ENCODE measurements around the gene ATP5F1A.
"Not testable (repeated sequence)": the region's sequence is repeated elsewhere in the genome, so short reads cannot be mapped to it uniquely, and the experiment has no call there.

Gene ATP5F1A

DNA sequence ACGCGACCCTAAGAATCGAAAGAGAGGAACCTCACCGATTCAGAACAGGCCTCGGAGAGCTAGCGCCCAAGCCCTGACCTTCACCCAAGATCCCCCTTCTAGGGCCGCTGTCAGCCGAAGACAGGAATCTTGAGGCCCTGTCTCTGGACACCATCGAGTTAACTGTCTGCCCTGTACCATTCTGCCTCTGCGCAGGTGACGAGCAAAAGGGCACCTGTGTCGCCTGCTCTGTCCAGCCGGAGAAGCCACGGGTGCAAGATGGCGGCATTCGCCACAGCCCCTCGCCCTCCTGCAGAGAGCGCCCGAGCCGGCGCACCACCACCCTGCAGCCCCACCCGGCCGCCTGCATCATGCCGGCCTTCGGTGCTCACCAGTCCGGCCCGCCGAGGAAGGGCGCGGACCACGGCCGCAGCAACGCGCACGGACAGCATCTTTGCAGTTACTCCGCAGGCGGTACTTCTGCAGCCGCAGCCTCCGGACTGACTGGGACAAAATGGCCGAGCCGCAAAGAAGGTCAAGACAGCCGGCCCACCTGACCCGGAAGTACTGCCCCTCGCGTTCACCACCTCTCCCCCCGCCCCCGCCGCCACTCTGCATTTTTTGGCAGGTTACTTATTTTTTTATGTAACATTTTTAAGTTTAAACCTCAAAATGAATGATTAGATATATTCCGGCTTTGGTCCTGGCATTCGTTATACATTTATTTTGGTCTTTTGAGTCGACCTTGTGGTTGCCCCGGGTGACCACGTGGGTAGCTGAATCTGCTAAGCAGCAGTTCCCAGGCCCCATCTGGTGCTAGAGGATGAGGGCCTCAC lies at the start of gene ATP5F1A:
TSS of gene ATP5F1A (minus strand) at position 496 of the 815 bp plus-strand sequence. CDS start at position 431, 65 bp downstream.
- DNase-seq (ENCODE audit: low read depth in 4 of 4, low spot score in 1 of 4) = peak; percentile 67 to 82 (median 74)

DNA sequence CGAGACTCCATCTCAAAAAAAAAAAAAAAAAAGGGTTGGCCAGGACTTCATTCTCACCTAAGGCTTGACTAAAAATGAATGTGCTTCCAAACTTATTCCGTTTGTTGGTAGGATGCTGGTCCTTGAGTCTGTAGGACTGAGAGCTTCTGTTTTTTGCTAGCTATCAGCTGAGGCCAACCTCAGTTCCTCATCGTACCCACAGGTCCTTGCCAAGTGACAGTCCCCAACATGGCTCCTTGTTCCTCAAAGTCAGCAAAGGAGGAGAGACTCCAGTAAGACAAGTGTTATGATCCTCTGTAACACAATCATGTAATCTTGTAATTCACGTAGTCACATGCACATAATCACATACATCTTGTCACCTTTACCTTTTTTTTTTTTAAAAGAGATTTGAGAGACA lies 43.1 kb upstream of the ATP5F1A start:
- DNase-seq (ENCODE audit: low read depth in 4 of 4, low spot score in 1 of 4) = no peak

DNA sequence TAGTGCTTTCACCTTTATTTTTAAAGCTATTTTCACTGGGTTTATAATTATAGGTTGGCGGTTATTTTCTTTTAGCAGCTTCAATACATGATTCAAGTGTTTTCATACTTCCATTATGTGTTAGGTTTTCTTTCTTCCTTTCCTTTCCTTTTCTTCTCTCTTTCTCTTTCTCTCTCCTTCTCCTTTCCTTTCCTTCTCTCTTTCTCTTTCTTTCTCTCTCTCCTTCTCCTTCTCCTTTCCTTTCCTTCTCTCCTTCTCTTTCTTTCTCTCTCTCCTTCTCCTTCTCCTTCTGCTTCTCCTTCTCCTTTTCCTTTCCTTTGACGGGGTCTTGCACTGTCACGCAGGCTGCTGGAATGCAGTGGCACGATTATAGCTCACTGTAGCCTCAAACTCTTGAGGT lies 42.1 kb upstream of the ATP5F1A start:
- DNase-seq (ENCODE audit: low read depth in 4 of 4, low spot score in 1 of 4) = no peak

DNA sequence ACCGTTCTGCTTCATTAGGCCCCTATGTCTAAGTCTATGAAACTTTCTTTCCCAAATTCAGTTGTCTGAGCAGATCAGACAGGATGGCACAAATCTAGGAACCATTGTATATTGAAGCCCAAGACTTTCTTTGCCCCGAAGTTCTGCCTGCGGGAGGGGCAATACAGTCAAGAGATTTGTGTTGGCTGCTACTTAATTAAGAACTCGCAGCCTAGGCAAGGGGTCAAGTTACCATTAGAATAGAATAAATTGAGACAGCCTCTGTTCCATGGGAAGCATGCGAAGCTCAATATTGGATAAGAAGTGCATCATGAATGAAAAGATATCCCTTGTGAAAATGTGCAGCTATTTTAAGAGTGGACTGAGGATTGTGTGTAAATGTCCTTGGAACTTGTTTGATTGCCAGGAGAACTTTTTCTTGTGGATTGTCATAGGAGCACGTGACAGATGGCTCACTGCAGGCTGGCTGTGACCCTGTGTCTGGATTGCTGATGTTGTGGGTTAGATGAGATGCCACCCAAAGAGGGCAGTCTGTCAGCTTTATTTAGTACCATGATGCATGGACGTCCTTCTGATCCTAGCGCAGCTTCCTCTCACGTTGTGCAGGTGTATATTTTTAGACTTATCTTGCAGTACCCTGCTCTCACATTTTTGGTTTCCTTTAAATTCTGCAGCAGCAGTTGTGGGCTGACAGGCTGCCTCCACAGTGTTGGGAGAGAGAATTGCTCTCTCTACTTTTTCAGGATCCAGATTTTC lies 37.0 kb upstream of the ATP5F1A start:
- no peak for DNase-seq (ENCODE audit: low read depth in 4 of 4, low spot score in 1 of 4)

DNA sequence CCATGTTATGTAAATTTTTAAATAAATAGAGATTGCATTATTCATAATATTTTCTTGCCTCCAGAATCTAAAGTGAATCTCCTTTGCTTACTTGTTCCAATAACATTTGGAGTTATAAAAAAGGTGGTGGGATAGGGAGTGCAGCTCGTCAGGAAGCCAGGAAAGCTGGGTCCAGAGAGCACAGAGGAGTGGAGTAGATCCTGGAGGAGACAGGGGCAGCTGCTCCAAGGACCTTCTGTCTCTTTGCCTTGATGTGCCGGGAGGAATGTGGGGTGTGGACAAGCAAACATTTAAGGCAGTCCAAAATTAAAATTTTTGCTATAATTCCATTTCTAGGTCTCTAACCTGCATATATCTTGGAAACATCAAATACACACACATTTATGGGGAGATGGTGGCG lies 35.4 kb upstream of the ATP5F1A start:
- DNase-seq (ENCODE audit: low read depth in 4 of 4, low spot score in 1 of 4) = no peak

DNA sequence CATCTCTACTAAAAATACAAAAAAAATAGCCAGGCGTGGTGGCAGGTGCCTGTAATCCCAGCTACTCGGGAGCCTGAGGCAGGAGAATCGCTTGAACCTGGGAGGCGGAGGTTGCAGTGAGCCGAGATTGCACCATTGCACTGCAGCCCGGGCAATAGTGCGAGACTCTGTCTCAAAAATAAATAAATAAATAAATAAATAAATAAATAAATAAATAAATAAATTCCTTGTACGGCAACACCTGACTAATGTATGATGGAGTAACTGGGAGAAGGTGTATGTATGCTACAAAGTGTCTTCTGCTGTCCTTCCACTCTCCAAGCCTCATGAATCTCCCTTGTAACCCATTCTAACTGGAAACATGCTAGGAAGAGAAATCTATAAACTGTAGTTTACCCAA lies 32.5 kb upstream of the ATP5F1A start:
- DNase-seq (ENCODE audit: low read depth in 4 of 4, low spot score in 1 of 4) = not testable (repeated sequence)

DNA sequence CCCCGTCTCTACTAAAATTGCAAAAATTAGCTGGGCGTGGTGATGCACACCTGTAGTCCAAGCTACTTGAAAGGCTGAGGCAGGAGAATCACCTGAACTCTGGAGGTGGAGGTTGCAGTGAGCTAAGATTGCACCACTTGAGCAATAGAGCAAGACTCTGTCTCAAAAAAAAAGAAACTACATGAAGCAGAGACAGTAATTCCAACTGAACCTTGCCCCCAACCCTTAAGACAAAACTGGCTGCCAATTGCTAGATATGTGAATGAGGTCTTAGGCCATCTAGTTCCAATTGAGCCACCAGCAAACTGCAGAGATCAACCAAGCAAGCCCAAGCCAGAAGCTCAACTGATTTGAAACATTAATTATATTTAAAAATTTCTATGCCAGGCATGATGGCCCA lies 32.0 kb upstream of the ATP5F1A start:
- no peak for DNase-seq (ENCODE audit: low read depth in 4 of 4, low spot score in 1 of 4)

DNA sequence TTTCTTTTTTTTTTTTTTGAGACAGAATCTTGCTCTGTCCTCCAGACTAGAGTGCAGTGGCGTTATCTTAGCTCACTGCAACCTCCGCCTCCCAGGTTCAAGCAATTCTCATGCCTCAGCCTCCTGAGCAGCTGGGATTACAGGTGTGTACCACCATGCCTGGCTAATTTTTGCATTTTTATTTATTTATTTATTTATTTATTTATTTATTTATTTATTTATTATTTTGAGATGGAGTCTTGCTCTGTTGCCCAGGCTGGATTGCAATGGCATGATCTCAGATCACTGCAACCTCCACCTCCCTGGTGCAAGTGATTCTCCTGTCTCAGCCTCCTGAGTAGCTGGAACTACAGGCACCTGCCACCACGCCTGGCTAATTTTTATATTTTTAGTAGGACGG lies 28.5 kb upstream of the ATP5F1A start:
- not testable (repeated sequence) for DNase-seq (ENCODE audit: low read depth in 4 of 4, low spot score in 1 of 4)

DNA sequence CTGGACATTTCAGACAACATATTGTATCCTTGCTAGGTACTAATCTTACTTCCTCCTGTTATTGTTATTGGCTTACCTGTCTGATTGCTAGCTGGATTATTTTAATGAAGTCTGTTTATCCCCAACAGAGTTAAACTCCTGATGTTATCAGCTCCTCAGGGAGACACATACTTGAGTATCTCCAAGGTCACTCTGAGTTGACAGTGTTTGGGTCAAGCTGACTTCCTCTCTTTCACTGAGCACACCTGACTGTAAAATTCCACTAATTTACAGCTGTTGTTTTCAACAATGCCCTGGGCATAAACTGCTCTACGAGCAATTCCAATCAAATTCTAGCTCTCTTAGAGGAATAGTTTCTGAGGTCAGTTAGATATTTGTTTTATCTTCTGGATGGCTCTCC lies 15.7 kb upstream of the ATP5F1A start:
- DNase-seq (ENCODE audit: low read depth in 4 of 4, low spot score in 1 of 4) = no peak

DNA sequence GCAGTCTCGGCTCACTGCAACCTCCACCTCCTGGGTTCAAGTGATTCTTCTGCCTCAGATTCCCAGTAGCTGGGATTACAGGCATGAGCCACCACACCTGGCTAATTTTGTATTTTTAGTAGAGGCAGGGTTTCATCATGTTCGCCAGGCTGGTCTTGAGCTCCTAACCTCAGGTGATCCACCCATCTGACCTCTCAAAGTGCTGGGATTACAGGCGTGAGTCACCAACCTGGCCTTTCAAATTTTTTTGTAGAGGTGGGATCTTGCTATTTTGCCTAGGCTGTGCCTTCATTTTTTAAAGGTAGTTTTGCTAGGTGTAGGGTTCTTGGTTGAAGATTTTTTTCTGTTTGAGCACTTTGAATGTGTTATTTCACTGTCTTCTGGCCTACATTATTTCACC lies 12.3 kb upstream of the ATP5F1A start:
- DNase-seq (ENCODE audit: low read depth in 4 of 4, low spot score in 1 of 4) = no peak

DNA sequence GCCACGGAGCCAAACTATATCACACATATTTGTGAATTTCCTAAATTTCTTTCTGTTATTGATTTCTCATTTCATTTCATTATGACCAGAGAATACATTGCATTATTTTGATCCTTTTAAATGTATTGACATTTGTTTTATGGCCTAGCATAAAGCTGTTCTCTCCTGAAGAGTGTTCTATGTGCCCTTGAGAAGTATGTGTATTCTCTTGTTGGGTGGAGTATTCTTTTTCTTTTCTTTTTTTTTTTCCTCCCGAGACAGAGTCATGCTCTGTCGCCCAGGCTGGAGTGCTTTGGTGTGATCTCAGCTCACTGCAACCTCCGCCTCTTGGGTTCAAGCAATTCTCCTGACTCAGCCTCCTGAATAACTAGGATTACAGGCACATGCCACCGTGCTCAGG lies 11.3 kb upstream of the ATP5F1A start:
- no peak for DNase-seq (ENCODE audit: low read depth in 4 of 4, low spot score in 1 of 4)

DNA sequence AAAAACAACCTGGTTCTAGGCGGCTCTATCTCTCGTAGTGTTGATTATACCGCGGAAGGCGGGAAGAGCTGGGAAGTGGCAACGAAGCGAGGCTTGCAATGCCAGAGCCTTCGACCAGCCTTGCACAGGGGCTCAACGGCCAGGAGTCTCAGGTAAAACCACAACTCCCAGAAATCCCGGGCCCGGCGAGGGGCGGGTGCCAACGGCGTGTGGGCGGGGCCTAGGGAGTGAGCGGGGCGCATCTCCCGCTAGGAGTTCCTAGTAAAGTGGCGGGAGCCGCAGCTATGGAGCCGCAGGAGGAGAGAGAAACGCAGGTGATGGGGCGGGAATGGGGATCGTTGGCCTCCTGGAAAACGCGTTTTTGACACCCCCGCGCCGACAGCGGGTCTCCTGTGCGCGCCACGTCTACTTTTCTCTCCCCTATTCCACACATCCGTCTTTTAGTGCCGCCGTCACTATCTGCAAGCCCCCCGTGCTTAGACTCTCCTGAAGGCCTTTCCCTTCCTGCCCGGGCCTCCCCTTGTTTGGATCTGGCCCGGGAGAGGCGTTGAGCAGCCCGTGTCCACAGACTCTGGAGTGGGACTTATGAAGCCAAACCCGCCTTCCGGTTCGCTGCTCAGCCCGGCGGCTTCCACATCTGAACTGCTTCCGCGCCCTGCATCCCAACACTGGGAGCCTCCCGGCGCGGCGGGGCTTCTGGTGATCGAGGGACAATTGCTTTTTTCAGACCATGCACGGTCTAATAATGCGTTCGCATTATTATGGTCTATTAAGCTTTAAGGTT lies 6.2 kb upstream of the ATP5F1A start, which contains the start of gene HAUS1:
TSS of gene HAUS1 (plus strand) at position 258 of the 784 bp plus-strand sequence. CDS start at position 285, 27 bp downstream.
- DNase-seq (ENCODE audit: low read depth in 4 of 4, low spot score in 1 of 4) = peak; percentile 63 to 84 (median 76)

DNA sequence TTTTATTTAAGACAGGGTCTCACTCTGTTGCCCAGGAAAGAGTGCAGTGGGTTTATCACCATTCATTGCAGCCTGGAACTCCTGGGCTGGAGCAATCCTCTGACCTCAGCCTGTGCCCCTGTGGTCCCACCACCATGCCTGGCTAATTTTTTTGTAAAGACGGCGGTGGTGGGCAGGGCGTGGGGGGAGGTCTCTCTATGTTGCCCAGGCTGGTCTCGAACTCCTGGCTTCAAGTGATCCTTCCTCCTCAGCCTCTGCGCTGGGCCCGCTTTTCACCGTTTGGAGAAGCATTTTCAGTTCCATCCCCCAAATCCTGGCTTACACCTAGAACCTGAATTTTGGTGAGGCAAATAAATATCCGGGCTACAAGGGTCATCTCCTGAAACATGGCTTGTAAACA lies 1.4 kb upstream of the ATP5F1A start:
- DNase-seq (ENCODE audit: low read depth in 4 of 4, low spot score in 1 of 4) = no peak

DNA sequence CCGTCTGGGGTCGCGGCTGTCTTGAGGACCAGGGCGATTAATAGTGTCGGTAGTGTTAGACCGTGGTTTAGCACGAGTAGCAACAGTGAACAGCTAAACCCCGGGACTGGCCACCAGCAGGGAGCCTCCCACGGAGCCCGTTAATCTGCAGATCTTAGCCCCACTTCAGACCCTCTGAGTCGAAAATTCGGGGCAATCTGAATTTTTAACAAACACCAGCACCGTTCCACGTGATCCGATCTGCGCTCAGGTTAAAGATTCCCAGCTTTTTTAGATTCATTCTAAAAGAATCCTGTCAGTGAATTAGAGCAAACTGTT lies 479 bp upstream of the ATP5F1A start:
- DNase-seq (ENCODE audit: low read depth in 4 of 4, low spot score in 1 of 4) = no peak

DNA sequence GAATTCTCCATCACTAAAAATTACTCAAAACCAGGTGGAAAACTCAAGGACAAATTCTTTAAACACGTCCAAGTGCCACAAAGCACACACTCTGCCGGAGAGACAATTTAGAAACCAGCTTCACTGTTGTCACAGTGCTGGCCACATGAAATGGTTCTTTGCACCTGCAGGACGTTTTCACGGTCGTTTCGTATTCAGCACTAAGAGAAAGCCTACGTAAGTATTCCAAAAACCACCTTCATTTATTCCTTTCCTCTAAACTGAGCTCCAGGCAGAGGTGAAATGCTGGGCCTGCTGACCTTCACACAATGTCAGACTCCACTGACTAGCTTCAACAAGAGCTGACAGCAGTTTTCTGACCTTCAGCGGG lies 680 bp downstream of the ATP5F1A start:
- no peak for DNase-seq (ENCODE audit: low read depth in 4 of 4, low spot score in 1 of 4)

DNA sequence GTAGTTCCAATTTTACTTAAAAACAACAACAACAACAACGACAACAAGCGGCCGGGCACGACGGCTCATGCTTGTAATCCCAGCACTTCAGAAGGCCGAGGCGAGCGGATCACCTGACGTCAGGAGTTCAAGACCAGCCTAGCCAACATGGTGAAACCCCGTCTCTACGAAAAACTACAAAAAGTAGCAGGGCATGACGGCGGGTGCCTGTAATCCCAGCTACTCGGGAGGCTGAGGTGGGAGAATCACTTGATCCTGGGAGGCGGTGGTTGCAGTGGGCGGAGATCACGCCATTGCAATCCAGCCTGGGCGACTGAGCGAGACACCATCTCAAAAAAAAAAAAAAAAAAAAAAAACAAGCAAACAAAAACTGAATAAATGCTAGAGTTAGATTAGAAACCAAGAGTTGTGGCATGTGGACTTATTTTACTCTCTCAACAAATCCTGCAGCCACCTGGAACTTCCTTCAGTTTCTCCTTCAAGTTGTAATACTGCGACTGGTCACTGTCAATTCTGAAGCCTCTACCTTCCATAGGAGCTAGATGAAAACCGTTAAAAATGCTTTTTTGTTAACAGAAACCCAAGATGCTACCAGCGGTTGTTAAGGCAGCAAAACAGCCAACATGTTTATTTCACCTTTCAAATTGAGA lies 1.3 kb downstream of the ATP5F1A start:
- no peak for DNase-seq (ENCODE audit: low read depth in 4 of 4, low spot score in 1 of 4)

DNA sequence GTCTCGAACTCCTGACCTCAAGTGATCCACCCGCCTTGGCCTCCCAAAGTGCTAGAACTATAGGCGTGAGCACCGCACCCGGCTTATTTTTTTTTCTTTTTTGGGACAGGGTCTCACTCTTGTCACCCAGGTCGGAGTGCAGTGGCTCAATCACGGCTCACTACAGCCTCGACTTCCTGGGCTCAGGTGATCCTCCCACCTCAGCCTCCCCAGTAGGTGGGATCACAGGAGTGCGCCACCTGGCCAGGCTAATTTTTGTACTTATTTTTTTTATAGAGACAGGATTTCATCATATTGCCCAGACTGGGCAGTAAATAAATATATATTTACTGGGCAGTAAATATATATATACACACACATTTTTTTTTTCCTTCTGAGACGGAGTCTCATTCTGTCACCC lies 2.6 kb downstream of the ATP5F1A start:
- DNase-seq (ENCODE audit: low read depth in 4 of 4, low spot score in 1 of 4) = no peak

DNA sequence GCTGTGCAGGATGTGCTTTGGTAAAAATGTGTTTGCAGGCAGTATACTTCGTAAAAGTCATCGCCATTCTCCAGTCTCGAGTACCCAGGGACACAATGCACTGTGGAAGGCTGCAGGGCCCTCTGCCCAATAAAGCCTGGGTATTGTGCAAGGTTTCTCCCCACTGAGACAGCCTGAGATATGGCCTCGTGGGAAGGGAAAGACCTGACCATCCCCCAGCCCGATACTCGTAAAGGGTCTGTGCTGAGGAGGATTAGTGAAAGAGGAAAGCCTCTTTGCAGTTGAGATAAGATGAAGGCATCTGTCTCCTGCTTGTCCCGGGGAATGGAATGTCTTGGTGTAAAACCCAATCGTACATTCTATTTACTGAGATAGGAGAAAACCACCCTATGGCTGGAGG lies 9.6 kb downstream of the ATP5F1A start:
- not testable (repeated sequence) for DNase-seq (ENCODE audit: low read depth in 4 of 4, low spot score in 1 of 4)

DNA sequence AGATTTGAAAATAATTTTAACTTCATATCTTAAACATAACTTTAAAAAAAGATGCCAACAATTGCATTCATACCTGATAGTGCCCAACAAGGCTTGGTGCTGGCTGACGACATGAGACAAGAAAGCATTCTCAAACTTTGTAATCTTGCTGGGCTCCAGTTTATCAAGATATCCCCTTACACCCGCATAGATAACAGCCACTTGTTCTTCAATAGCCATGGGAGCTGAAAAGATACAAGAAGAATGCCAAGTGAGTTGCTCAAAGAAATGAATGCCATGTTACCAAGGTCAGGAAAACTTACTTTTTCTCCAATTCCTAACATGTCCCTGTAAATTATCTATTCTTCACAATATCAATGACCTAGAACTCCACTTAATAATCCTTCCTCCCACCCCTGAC lies 13.7 kb downstream of the ATP5F1A start:
- DNase-seq (ENCODE audit: low read depth in 4 of 4, low spot score in 1 of 4) = no peak

DNA sequence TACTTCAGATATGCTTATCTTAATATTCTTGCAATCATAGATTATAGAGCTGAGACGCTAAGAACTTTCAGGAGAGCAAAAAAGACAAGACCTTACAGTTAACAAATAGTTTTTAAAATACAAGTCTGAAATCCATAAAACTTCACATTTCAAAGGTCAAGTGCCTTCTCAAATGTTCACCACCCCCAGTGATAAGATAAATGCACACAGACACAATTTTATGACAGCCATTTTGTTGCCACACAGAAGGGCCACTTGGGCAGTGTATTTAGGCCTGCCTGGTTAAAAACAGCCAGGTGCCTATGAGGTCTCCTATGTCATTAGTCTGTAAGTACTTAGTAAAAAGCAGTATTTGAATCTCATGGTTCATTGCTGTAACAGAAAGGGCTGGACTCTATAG lies 17.9 kb downstream of the ATP5F1A start:
- DNase-seq (ENCODE audit: low read depth in 4 of 4, low spot score in 1 of 4) = no peak

DNA sequence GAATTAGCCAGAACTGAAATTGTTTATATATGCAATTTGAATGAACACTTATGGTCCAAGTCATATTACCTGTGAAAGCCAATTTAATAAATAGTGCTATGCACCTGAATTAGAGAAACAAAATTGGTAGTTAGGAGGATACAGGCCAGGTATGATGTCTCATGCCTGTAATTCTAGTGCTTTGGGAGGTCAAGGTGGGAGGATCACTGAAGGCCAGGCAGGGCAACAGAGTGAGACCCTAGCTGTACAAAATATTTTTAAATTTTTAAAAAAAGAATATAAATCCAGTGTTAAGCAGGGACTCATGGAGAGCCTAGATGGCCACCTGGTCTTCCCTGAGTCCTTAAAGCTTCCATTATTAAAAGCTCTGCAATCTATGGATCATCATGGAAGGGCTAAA lies 18.8 kb downstream of the ATP5F1A start:
- DNase-seq (ENCODE audit: low read depth in 4 of 4, low spot score in 1 of 4) = no peak
